ENCODE measurements around the gene RBP3.

GRCh38 chr10:47311932-47312662 is 36.1 kb upstream of the RBP3 start:
- TF ChIP-seq CTCF (IDR thresholded peaks at IDR 0.05): peak in 1 of 3 donors; percentile 44
- TF ChIP-seq POLR2A (IDR thresholded peaks at IDR 0.05): no peak
